ENCODE results near the gene MCM9. TPM values are rescaled to one million over a fixed set of nuclear protein-coding genes. Genes with fewer than 3 reads are reported as not detected.
A peak's percentile ranks its signal among the peaks of the same experiment; 100 is the strongest.

MCM9 gene
- polyA plus RNA-seq, 2 of the 4 experiments (the other 2 are of a cell fraction), result 5.1 to 5.4 TPM

DNA sequence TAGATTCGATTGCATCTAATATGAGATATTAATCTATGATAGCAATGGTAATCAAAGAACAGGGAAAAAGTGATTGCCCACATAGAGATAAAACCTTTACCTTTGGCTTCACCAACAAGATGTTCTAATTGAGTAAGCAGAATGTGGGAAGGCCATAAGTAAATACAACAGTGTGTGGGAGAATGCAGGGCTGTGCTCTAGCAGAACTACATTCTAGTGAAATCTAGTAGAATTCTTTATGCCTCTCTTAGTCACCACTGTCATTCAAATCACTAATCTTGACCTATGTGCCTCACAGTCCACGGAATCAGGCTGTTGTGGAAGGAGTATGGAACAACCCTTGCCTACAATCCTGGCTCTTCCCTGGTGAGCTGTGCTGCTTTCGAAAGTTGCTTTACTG, 30.4 kb upstream of the MCM9 start:
- WGBS (ENCODE audit: missing lambda C conversion rate), result 45% methylated on average over 3 of the region's 3 CpGs
- DNase-seq (ENCODE audit: low read depth in 1 of 2, low spot score in 1 of 2), result no peak
- ChIA-PET POLR2A (no interaction called here), CTCF (interaction anchor here (4.3 kb wide), 1 partner anchor 145 kb away, joined by 35 read pairs; no protein-coding TSS in a partner anchor)
- Histone ChIP-seq H3K27ac (no peak overlapping the region), H3K4me2 (no peak overlapping the region), H3K4me3 (no peak overlapping the region), H3K4me1 (no peaks in the 10 kb centered on the region), H3K9me3 (no peaks in the 10 kb centered on the region)
- TF ChIP-seq, protein P1, sequence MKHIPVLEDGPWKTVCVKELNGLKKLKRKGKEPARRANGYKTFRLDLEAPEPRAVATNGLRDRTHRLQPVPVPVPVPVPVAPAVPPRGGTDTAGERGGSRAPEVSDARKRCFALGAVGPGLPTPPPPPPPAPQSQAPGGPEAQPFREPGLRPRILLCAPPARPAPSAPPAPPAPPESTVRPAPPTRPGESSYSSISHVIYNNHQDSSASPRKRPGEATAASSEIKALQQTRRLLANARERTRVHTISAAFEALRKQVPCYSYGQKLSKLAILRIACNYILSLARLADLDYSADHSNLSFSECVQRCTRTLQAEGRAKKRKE (CRISPR knock-in tag; IDR thresholded peaks at IDR 0.05; ENCODE audit: low read depth), result no peak
- TF ChIP-seq EHF (CRISPR knock-in tag; IDR thresholded peaks at IDR 0.05) (no peak), KDM5A (IDR thresholded peaks at IDR 0.05) (no peak), SMC3 (IDR thresholded peaks at IDR 0.05) (no peak), HDAC2 (IDR thresholded peaks at IDR 0.05) (no peak), ZNF302 (CRISPR knock-in tag; IDR thresholded peaks at IDR 0.05) (no peak), CHD2 (IDR thresholded peaks at IDR 0.05; ENCODE audit: low read length, partially characterized antibody) (no peak), SREBF2 (IDR thresholded peaks at IDR 0.05) (no peak), CBX2 (IDR thresholded peaks at IDR 0.05; ENCODE audit: borderline replicate concordance, low read depth) (no peak), MAZ (IDR thresholded peaks at IDR 0.05; ENCODE audit: borderline replicate concordance, low read depth, low read length) (no peak), ZSCAN20 (CRISPR knock-in tag; IDR thresholded peaks at IDR 0.05) (no peak), HEYL (CRISPR knock-in tag; IDR thresholded peaks at IDR 0.05) (no peak), RNF2 (IDR thresholded peaks at IDR 0.05; ENCODE audit: borderline replicate concordance, low read depth) (no peak), CEBPB (IDR thresholded peaks at IDR 0.05) (no peak), CHD4 (IDR thresholded peaks at IDR 0.05; ENCODE audit: borderline replicate concordance) (no peak), HMGXB4 (CRISPR knock-in tag; IDR thresholded peaks at IDR 0.05; ENCODE audit: borderline replicate concordance) (no peak), EHMT2 (IDR thresholded peaks at IDR 0.05; ENCODE audit: low read depth) (no peak)
- TF ChIP-seq, protein P2, sequence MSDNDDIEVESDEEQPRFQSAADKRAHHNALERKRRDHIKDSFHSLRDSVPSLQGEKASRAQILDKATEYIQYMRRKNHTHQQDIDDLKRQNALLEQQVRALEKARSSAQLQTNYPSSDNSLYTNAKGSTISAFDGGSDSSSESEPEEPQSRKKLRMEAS (IDR thresholded peaks at IDR 0.05), result no peak
- TF ChIP-seq, protein P3, sequence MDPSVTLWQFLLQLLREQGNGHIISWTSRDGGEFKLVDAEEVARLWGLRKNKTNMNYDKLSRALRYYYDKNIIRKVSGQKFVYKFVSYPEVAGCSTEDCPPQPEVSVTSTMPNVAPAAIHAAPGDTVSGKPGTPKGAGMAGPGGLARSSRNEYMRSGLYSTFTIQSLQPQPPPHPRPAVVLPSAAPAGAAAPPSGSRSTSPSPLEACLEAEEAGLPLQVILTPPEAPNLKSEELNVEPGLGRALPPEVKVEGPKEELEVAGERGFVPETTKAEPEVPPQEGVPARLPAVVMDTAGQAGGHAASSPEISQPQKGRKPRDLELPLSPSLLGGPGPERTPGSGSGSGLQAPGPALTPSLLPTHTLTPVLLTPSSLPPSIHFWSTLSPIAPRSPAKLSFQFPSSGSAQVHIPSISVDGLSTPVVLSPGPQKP (IDR thresholded peaks at IDR 0.05; ENCODE audit: low read depth, low read length), result no peak
- TF ChIP-seq, protein P4, sequence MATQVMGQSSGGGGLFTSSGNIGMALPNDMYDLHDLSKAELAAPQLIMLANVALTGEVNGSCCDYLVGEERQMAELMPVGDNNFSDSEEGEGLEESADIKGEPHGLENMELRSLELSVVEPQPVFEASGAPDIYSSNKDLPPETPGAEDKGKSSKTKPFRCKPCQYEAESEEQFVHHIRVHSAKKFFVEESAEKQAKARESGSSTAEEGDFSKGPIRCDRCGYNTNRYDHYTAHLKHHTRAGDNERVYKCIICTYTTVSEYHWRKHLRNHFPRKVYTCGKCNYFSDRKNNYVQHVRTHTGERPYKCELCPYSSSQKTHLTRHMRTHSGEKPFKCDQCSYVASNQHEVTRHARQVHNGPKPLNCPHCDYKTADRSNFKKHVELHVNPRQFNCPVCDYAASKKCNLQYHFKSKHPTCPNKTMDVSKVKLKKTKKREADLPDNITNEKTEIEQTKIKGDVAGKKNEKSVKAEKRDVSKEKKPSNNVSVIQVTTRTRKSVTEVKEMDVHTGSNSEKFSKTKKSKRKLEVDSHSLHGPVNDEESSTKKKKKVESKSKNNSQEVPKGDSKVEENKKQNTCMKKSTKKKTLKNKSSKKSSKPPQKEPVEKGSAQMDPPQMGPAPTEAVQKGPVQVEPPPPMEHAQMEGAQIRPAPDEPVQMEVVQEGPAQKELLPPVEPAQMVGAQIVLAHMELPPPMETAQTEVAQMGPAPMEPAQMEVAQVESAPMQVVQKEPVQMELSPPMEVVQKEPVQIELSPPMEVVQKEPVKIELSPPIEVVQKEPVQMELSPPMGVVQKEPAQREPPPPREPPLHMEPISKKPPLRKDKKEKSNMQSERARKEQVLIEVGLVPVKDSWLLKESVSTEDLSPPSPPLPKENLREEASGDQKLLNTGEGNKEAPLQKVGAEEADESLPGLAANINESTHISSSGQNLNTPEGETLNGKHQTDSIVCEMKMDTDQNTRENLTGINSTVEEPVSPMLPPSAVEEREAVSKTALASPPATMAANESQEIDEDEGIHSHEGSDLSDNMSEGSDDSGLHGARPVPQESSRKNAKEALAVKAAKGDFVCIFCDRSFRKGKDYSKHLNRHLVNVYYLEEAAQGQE (IDR thresholded peaks at IDR 0.05), result no peak
- no peak for ATAC-seq
- FAIRE-seq, result no peak

DNA sequence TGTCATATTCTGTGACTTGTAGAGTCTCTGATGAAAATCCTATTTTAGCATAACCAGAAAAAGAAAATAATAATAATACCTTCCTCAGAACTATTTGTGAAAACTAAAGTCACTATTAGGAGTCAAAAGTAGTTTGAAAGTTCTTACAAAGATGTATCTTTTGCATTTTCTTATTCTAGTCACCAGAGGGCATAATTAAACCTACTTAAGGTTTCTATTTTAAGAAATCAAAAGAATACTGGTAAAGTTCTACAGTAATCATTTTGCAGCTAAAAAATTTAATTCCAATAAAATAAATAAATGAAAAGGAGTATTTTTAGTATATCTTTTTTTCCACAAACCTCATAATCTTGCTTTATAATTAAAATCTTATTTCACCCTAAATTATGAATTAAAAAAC, 28.0 kb upstream of the MCM9 start:
- Histone ChIP-seq H3K27ac (no peak overlapping the region), H3K4me3 (no peak overlapping the region), H3K4me2 (no peak overlapping the region), H3K4me1 (no peaks in the 10 kb centered on the region), H3K9me3 (no peaks in the 10 kb centered on the region)
- TF ChIP-seq RAD21 (conservative IDR thresholded peaks at IDR 0.05 in 1 of 2, IDR thresholded peaks at IDR 0.05 in 1 of 2) (0 out of 5 replicates have a peak, but pooled peaks of 1 of the 2 experiments have one; percentile 9), POLR2AphosphoS2 (conservative IDR thresholded peaks at IDR 0.05; ENCODE audit: low read length) (no peak), SMC3 (IDR thresholded peaks at IDR 0.05) (peak; percentile 33; the same call in 1 of the 3 replicates)
- TF ChIP-seq, protein P5, sequence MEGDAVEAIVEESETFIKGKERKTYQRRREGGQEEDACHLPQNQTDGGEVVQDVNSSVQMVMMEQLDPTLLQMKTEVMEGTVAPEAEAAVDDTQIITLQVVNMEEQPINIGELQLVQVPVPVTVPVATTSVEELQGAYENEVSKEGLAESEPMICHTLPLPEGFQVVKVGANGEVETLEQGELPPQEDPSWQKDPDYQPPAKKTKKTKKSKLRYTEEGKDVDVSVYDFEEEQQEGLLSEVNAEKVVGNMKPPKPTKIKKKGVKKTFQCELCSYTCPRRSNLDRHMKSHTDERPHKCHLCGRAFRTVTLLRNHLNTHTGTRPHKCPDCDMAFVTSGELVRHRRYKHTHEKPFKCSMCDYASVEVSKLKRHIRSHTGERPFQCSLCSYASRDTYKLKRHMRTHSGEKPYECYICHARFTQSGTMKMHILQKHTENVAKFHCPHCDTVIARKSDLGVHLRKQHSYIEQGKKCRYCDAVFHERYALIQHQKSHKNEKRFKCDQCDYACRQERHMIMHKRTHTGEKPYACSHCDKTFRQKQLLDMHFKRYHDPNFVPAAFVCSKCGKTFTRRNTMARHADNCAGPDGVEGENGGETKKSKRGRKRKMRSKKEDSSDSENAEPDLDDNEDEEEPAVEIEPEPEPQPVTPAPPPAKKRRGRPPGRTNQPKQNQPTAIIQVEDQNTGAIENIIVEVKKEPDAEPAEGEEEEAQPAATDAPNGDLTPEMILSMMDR (IDR thresholded peaks at IDR 0.05), result 0 out of 3 replicates have a peak, but pooled peaks have one; percentile 6
- DNase-seq (ENCODE audit: low read depth in 1 of 2, low spot score in 1 of 2) (no peak), ATAC-seq (no peak), FAIRE-seq (no peak)
- ChIA-PET POLR2A (no interaction called here), CTCF (interaction anchor here (0.8 to 4.3 kb wide), 5 partner anchors 9 to 152 kb away, joined by 3 to 35 read pairs (median 3); no protein-coding TSS in a partner anchor)

Data from A549 (cell line).